Kidney capillary endothelial cell (primary cell): ENCODE results near the gene RPLP2.

Experiments
- DNase-seq: peaks from one replicate; pipeline ENCODE4 v3.0.0-alpha.2; 2018; ENCODE audit warnings: low spot score

The RPLP2 gene

GRCh38 chr11:791658-792534 is 17.9 kb upstream of the RPLP2 start:
- no peak for DNase-seq

- DNase-seq = no peak
These were observed 17.3 kb upstream of the RPLP2 start for GRCh38 chr11:792535-792821.

GRCh38 chr11:792873-793272 is 16.9 kb upstream of the RPLP2 start:
- no peak for DNase-seq

- no peak for DNase-seq
These were observed 16.2 kb upstream of the RPLP2 start for GRCh38 chr11:793556-793955.

GRCh38 chr11:794013-794765 is 15.6 kb upstream of the RPLP2 start:
- DNase-seq = no peak

GRCh38 chr11:794766-795633 is 14.8 kb upstream of the RPLP2 start:
- no peak for DNase-seq

- peak; percentile 70 for DNase-seq
These were observed 13.9 kb upstream of the RPLP2 start for GRCh38 chr11:795634-796564.

GRCh38 chr11:796565-797295 is 13.0 kb upstream of the RPLP2 start:
- no peak for DNase-seq

- DNase-seq = no peak
These were observed 12.3 kb upstream of the RPLP2 start for GRCh38 chr11:797296-798092.

GRCh38 chr11:798093-798713 is 11.6 kb upstream of the RPLP2 start, which contains the start of gene SLC25A22:
TSS of gene SLC25A22 (minus strand) at chr11:798281. CDS start at chr11:795006, 3,275 bp downstream.
- DNase-seq = peak; percentile 82

GRCh38 chr11:799641-800316 is 10.0 kb upstream of the RPLP2 start:
- DNase-seq = no peak

- DNase-seq = no peak
These were observed 9.3 kb upstream of the RPLP2 start for GRCh38 chr11:800473-800872.

- DNase-seq = no peak
These were observed 8.5 kb upstream of the RPLP2 start for GRCh38 chr11:801097-801780.

- no peak for DNase-seq
These were observed 7.6 kb upstream of the RPLP2 start for GRCh38 chr11:802018-802617.

GRCh38 chr11:802693-803466 is 6.9 kb upstream of the RPLP2 start:
- DNase-seq = no peak

GRCh38 chr11:803467-803742 is 6.4 kb upstream of the RPLP2 start:
- no peak for DNase-seq
